Activated CD8-positive, alpha-beta memory T cell treated with anti-CD3 and anti-CD28 coated beads, Interleukin-2, amount 50 U/mL, for 48 hours (primary cell): Measurements from ENCODE around the gene ASPHD2.

Experiments used
- DNase-seq: peaks from one replicate; pipeline ENCODE4 v3.0.0-alpha.2; 2020

The ASPHD2 gene

GRCh38 chr22:26447584-26448329 is 18.7 kb downstream of the ASPHD2 start:
- no peak for DNase-seq

DNA sequence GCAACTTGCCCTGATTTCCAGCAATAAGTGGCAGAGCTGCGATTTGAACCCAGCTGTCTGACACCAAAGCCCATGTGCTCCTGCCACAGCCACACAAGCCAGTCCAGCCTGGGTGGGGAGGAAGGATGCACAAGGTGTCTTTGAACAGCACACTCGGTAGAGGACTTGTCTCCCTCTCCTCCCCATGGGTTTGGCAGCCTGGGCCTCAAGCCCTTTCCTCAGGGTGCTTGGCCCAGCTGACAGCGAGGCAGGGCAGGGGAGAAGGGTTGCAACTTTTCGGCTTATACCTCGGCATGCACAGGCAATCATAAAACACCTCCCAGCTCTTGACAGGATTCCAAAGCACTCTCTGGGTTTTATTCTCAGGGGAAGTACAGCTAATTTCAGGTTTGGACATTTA is 19.3 kb downstream of the ASPHD2 start:
- no peak for DNase-seq

DNA sequence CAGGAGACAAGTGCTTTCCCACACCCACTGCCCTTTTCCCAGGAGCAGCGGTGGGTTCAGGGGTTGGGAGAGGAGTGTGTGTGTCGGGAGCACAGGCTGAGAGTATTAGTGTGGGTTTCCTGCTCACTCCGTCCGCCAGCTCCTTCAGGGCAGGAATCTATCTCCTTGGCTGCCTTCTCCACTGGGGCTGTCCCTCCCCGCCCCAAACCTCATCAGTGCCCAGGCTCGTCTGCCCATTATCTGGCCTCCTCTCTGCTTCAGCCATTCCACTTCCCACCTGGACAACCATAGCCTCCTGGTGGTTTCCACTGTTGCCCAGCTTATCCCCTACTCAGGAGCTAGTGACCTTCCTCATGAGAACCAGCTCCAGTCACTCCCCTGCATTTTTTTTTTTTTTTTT is 19.9 kb downstream of the ASPHD2 start:
- DNase-seq: no peak

- no peak for DNase-seq
Measured at GRCh38 chr22:26450453-26451185, 21.6 kb downstream of the ASPHD2 start.

DNA sequence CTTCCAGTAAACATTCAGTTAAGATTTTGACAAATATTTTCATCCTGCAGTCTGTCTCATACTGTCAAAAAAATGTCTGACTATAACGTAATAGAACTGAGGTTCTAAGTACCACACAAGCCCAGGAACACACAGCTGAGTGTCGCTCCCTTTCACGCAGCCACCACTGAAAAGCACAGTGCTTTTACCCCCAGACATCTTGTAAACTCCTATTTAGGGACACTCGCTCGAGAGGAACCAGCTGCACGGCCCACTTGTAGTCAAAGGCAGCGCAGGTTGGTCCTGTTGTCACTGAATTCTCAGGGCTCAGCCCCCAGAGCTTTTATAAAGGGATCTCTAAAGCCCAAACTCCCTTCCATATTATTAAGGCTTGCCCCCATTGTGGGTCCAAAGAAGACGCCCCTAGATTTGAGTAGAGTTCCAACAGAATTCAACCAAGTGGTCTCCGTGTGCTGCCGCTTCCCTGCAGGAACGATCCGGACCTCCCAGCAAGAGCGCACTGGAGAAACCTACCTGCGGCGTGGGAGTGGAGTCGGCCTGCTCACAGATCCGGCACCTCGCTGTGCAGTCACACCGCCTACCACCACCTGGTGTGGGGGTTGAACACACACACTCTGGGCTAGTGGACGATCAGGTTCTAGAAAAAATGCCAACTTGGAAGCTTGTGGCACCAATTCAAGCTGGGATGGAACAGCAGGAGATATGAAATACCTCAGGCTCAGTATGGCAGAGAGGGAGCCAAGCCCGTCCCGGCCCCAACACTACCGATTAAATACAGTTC is 23.4 kb downstream of the ASPHD2 start:
- DNase-seq: no peak

GRCh38 chr22:26453216-26453615 is 24.2 kb downstream of the ASPHD2 start:
- no peak for DNase-seq

- no peak for DNase-seq
Measured at GRCh38 chr22:26453812-26454500, 24.9 kb downstream of the ASPHD2 start.

GRCh38 chr22:26457661-26458272 is 28.7 kb downstream of the ASPHD2 start:
- DNase-seq: no peak

DNA sequence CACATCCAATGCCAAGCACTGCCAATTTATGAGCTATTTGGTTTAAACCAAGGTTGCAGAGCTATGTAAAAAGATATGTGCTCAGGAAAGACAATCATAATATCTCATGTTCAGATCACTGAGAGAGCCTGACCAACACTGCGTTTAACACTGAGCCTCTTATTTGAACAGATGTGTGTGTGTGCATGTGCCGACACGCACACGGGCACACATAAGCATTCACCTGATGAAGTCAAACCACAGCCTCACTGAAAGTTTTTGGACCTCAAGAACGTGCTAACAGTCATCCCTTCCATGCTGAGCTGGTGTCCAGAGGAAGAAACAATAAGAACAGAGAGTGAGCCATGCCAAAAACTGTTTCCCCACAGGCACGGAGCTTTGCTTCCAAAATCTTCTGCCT is 31.1 kb downstream of the ASPHD2 start:
- no peak for DNase-seq

- DNase-seq: peak; percentile 69
Measured at GRCh38 chr22:26461188-26461810, 32.2 kb downstream of the ASPHD2 start.

GRCh38 chr22:26462051-26462450 is 33.0 kb downstream of the ASPHD2 start:
- DNase-seq: no peak

- DNase-seq: no peak
Measured at GRCh38 chr22:26462641-26463040, 33.6 kb downstream of the ASPHD2 start.

GRCh38 chr22:26463101-26463661 is 34.1 kb downstream of the ASPHD2 start:
- no peak for DNase-seq

DNA sequence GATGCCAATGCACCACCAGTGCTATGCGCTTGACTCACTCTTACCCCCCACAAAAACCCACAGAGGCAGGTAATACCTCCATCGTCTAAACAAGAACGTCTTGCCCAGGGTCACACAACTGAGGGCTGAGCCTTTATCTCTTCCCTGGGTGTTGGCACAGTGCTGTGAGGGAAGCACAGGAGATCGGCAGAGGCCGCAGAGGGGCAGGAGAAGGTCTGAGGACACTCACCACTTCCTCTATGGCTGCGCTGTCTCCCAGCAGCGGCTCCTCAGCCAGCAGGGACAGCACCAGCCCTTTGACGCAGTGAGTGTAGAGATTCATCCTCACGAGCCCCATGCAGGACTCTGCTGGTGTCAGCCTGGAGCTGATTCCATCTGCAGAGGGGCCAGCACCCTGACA is 34.6 kb downstream of the ASPHD2 start:
- DNase-seq: no peak

- DNase-seq: no peak
Measured at GRCh38 chr22:26464312-26464711, 35.3 kb downstream of the ASPHD2 start.

- no peak for DNase-seq
Measured at GRCh38 chr22:26466196-26466595, 37.1 kb downstream of the ASPHD2 start.

DNA sequence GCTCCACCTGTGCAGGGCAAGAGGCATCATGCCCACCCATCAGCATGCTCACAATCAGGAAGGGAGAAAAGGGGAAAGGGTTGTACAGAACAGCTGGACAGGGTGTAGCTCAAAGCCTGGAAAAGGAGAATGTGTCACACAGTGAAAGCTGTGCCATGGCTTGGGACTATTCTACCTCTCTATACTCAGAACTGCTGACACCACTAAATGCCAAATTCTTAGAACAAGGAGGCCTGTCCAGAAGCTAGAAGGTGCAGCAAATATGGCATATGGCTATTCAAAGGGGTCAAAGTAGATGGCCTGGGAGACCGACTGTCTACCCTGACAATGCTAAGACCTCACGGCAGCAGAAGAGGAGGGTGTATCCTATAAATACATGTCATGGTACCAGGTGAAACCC is 41.7 kb downstream of the ASPHD2 start:
- DNase-seq: no peak

DNA sequence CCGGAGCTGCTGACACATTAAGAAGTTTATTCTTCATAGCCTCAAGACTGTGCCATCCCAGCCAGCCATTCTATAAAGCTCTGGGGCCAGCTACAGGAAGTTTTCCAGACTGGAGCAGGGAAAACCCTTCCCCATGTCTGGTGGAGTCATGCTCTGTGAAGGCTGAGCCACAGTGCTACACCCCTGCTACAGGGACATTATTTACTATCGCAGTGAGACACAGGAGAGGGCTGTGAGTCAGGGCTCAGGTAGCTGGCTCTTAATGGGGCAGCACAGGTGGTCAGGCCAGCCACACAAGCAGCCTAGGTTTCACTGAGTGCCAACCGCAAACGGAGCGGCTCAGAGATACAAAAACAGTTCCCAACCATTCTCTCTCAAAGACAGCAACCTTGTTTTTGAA is 42.5 kb downstream of the ASPHD2 start:
- no peak for DNase-seq

DNA sequence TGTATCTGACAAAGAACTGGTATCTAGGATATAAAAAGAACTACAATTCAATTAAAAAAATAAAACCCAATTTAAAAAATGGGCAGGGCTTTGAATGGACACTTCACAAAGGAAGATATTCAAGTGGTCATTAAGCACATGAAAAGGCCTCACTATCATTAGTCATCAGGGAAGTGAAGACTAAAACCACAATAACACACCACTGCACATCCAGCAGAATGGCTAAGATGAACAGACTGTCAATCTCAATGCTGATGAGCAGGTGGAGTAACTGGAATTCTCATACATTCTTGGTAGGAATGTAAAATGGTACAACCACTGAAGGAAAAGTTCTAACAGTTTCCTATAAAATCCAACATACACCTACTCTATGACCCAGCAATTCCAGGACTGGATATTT is 45.6 kb downstream of the ASPHD2 start:
- DNase-seq: no peak

DNA sequence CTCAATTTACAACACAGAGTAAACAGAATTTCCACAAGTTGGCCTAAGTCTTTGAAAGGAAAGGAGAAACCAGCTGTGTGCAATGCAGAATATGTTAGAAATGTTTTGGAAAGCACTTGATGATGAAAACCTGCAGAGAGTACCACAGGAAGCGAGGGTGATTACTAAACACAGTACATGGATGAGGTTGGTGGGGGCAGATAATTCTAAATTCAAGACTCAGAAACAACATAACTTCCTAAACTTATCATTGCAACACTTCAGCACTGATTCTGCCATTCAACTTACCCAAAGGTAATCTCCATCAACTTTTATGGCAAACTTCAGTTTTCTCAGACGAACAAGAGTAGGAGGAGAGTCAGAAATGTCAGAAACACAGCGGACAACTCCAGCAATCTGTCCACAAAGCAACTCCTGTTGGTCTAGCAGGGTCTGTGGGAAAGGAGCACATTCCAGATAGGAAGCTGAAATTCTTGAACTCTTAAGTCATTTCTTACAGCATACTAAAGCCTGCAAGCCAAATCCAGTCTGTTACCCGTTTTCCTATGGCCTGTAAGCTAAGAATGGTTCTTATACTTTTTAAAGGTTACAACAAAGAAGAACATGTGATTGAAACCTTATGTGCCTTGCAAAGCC is 47.8 kb downstream of the ASPHD2 start:
- DNase-seq: no peak

GRCh38 chr22:26477341-26477731 is 48.3 kb downstream of the ASPHD2 start:
- no peak for DNase-seq
